SK-N-SH (cell line): ENCODE results near the gene ESPNL. TPM values are rescaled to one million over a fixed set of nuclear protein-coding genes. Genes with fewer than 3 reads are reported as not detected.

ENCODE experiments used
- CTCF ChIA-PET: fragments of 300-600, 350-600 bp; formaldehyde crosslinking; extraction: SDS; loops from one replicate; lab custom pipeline; 2021; lab: Yijun Ruan, JAX
- POLR2A ChIA-PET: fragments of 350-600 bp; sonication (Branson Sonifier 250); formaldehyde crosslinking; extraction: SDS; loops from one replicate; lab custom pipeline; 2020; ENCODE audit warnings: antibody characterized with exemption, inconsistent platforms; lab: Yijun Ruan, JAX
- DNase-seq: peaks from one replicate; pipeline ENCODE4 v3.0.0; 2012
- H2AFZ ChIP-seq: fragments of 200-600 bp; sonication (generic); 2 replicates; pipeline ENCODE4 v1.8.1; 2016; ENCODE audit warnings: antibody characterized with exemption, mild to moderate bottlenecking, low read depth
- H3F3A ChIP-seq: fragments of 200-600 bp; sonication (generic); replicated peaks from 2 replicates; pipeline ENCODE3; 2016; ENCODE audit warnings: antibody characterized with exemption, mild to moderate bottlenecking; ENCODE audit not compliant: insufficient read depth
- H3K27ac ChIP-seq, 2 experiments: fragments of 200-500 bp in 1 of 2; fragments of 200-600 bp in 1 of 2; sonication (Bioruptor generic) in 1 of 2; sonication (generic), shearing (Covaris generic) in 1 of 2; 2 replicates each; pipeline versions ENCODE4 v1.5.1 to v1.6.1; 2014 to 2016; ENCODE audit warnings: low read depth in 2 of 2, inconsistent platforms in 1 of 2, low read length in 1 of 2, mild to moderate bottlenecking in 1 of 2, mixed read lengths in 1 of 2
- H3K27me3 ChIP-seq: fragments of 200-600 bp; sonication (generic), shearing (Covaris generic); 2 replicates; pipeline ENCODE4 v1.6.1; 2016; ENCODE audit warnings: mixed run types; ENCODE audit not compliant: insufficient read depth
- H3K36me3 ChIP-seq, 2 experiments: fragments of 200-500 bp in 1 of 2; fragments of 200-600 bp in 1 of 2; sonication (Bioruptor generic) in 1 of 2; sonication (generic) in 1 of 2; replicated peaks in 1 of 2; 2 replicates each; pipeline versions ENCODE3 to v1.5.1; 2014 to 2016; ENCODE audit warnings: low read length in 1 of 2, mild to moderate bottlenecking in 1 of 2; ENCODE audit not compliant: insufficient read depth in 2 of 2, control insufficient read depth in 1 of 2
- H3K4me1 ChIP-seq, 2 experiments: fragments of 200-500 bp in 1 of 2; fragments of 200-600 bp in 1 of 2; sonication (Bioruptor generic) in 1 of 2; sonication (generic), shearing (Covaris generic) in 1 of 2; 2 replicates each; pipeline versions ENCODE4 v1.5.1 to v1.6.1; 2014 to 2016; ENCODE audit warnings: low read depth in 1 of 2, low read length in 1 of 2, mixed run types in 1 of 2; ENCODE audit not compliant: insufficient read depth in 2 of 2, control insufficient read depth in 1 of 2
- H3K4me2 ChIP-seq: fragments of 200-600 bp; sonication (generic), shearing (Covaris generic); 2 replicates; pipeline ENCODE4 v1.6.1; 2017; ENCODE audit warnings: mixed run types
- H3K4me3 ChIP-seq, 2 experiments: fragments of 200-500 bp in 1 of 2; fragments of 200-600 bp in 1 of 2; sonication (Bioruptor generic) in 1 of 2; sonication (generic), shearing (Covaris generic) in 1 of 2; 2 replicates each; pipeline versions ENCODE4 v1.5.1 to v1.8.1; 2014 to 2016; ENCODE audit warnings: low read depth in 2 of 2, inconsistent platforms in 1 of 2, low read length in 1 of 2, mild to moderate bottlenecking in 1 of 2, mixed read lengths in 1 of 2, moderate library complexity in 1 of 2
- H3K79me2 ChIP-seq: fragments of 200-600 bp; sonication (generic); 2 replicates; pipeline ENCODE4 v1.8.1; 2017; ENCODE audit warnings: mild to moderate bottlenecking; ENCODE audit not compliant: insufficient read depth
- H3K9ac ChIP-seq: fragments of 200-600 bp; sonication (generic); 2 replicates; pipeline ENCODE4 v1.6.1; 2017; ENCODE audit warnings: mixed run types
- H3K9me2 ChIP-seq: fragments of 200-600 bp; sonication (generic); 2 replicates; pipeline ENCODE4 v1.6.1; 2017; ENCODE audit warnings: mixed run types
- H3K9me3 ChIP-seq: fragments of 200-600 bp; sonication (generic); 2 replicates; pipeline ENCODE4 v1.6.1; 2017; ENCODE audit warnings: mixed run types, mild to moderate bottlenecking, moderate library complexity
- H4K20me1 ChIP-seq: fragments of 200-600 bp; sonication (generic); 2 replicates; pipeline ENCODE4 v1.6.1; 2017; ENCODE audit warnings: mild to moderate bottlenecking, mixed run types; ENCODE audit not compliant: insufficient read depth
- CHD2 ChIP-seq: fragments of 150-350 bp; IDR thresholded peaks from 2 replicates; pipeline ENCODE4 v1.6.1; 2018; ENCODE audit warnings: low read length; ENCODE audit not compliant: partially characterized antibody
- ELF1 ChIP-seq: IDR thresholded peaks from 2 replicates; pipeline ENCODE4 v1.4.0; 2012
- FOSL2 ChIP-seq: IDR thresholded peaks from 2 replicates; pipeline ENCODE4 v1.4.0; 2012; ENCODE audit warnings: low read depth, mild to moderate bottlenecking, moderate library complexity, borderline replicate concordance
- FOXJ3 ChIP-seq: sonication (generic); formaldehyde crosslinking; IDR thresholded peaks from 2 replicates; pipeline ENCODE4 v1.5.1; 2020; ENCODE audit warnings: mild to moderate bottlenecking, missing genetic modification reagents
- FOXM1 ChIP-seq: IDR thresholded peaks from 2 replicates; pipeline ENCODE4 v1.4.0; 2012; ENCODE audit warnings: low read depth, mild to moderate bottlenecking
- GABPA ChIP-seq: IDR thresholded peaks from 2 replicates; pipeline ENCODE4 v1.4.0; 2012; ENCODE audit warnings: low read depth, mild to moderate bottlenecking
- JUND ChIP-seq: IDR thresholded peaks from 2 replicates; pipeline ENCODE4 v1.4.0; 2012
- MEF2A ChIP-seq: IDR thresholded peaks from 2 replicates; pipeline ENCODE4 v1.4.0; 2012; ENCODE audit warnings: low read depth, borderline replicate concordance
- MXI1 ChIP-seq: IDR thresholded peaks from 2 replicates; pipeline ENCODE4 v1.6.1; 2012; ENCODE audit warnings: mild to moderate bottlenecking, low read depth, low read length, improper control_type of control experiment
- NRF1 ChIP-seq: IDR thresholded peaks from 2 replicates; pipeline ENCODE4 v1.6.1; 2012; ENCODE audit warnings: low read depth, mild to moderate bottlenecking, low read length
- RAD21 ChIP-seq: IDR thresholded peaks from 2 replicates; pipeline ENCODE4 v1.6.1; 2012; ENCODE audit warnings: mild to moderate bottlenecking, low read length
- RCOR1 ChIP-seq: fragments of 150-350 bp; IDR thresholded peaks from 2 replicates; pipeline ENCODE4 v1.6.1; 2017; ENCODE audit warnings: antibody characterized with exemption, low read length
- RFX5 ChIP-seq: IDR thresholded peaks from 2 replicates; pipeline ENCODE4 v1.6.1; 2012; ENCODE audit warnings: mild to moderate bottlenecking, improper control_type of control experiment, low read length
- RXRA ChIP-seq: IDR thresholded peaks from 2 replicates; pipeline ENCODE4 v1.4.0; 2012; ENCODE audit warnings: low read depth, mild to moderate bottlenecking, borderline replicate concordance
- SMC3 ChIP-seq: IDR thresholded peaks from 2 replicates; pipeline ENCODE4 v1.6.1; 2012; ENCODE audit warnings: low read depth, low read length, improper control_type of control experiment
- TAF1 ChIP-seq: IDR thresholded peaks from 2 replicates; pipeline ENCODE4 v1.6.1; 2012; ENCODE audit warnings: low read depth, mild to moderate bottlenecking, low read length, moderate library complexity, borderline replicate concordance
- YY1 ChIP-seq: IDR thresholded peaks from 2 replicates; pipeline ENCODE4 v1.4.0; 2012; ENCODE audit warnings: low read depth, mild to moderate bottlenecking
- WGBS: methylation state at CpG from one replicate; pipeline ENCODE4 v1.1.6; 2017; ENCODE audit warnings: low lambda C conversion rate; 5-methylcytosine and 5-hydroxymethylcytosine counted together
- polyA plus RNA-seq, 3 experiments: library from polyadenylated mRNA; depleted of rRNA; stranded (reverse); fragments of >200 nt; gene quantifications; 2 replicates each; pipeline ENCODE4 v1.2.3, GENCODE V29; 2012
- TF ChIP-seq, protein P1 (sequence below): IDR thresholded peaks from 2 replicates; pipeline ENCODE4 v1.6.1; 2012; ENCODE audit warnings: mild to moderate bottlenecking, low read depth, low read length, moderate library complexity
- TF ChIP-seq, protein P2 (sequence below): IDR thresholded peaks from 2 replicates; pipeline ENCODE4 v1.4.0; 2012; ENCODE audit warnings: low read depth
- TF ChIP-seq, protein P3 (sequence below): fragments of 150-350 bp; IDR thresholded peaks from 2 replicates; pipeline ENCODE4 v1.6.1; 2016; ENCODE audit warnings: mild to moderate bottlenecking, low read depth, low read length
- TF ChIP-seq, protein P4 (sequence below): IDR thresholded peaks from 2 replicates; pipeline ENCODE4; 2012
- TF ChIP-seq, protein P5 (sequence below): fragments of 150-350 bp; IDR thresholded peaks from 2 replicates; pipeline ENCODE4 v1.6.1; 2017; ENCODE audit warnings: antibody characterized with exemption, low read length, low read depth, borderline replicate concordance

Gene ESPNL
- polyA plus RNA-seq, 1 of the 3 experiments (the other 2 are of a cell fraction), result 0.05 TPM

DNA sequence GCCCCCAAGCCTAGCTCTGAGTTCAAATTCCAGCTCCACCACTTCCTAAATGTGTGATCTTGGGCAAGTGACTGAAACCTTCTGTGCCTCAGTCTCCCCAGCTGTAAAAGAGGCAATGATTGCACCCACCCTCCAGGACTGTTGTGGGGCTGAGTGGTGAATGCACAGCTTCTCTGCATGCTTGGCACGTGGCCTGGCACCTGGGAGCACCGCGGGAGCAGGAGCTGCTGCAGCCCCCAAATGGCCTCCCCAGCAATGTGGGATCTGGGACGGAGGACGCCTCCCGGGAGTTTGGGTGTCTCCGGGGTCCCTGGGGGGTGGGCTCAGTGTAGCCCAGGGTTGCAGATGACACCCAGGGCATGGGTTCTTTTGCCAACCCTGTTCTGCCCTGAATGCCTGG, 39.9 kb downstream of the ESPNL start:
- 100% methylated on average over 1 of the region's 7 CpGs for WGBS
- no peak for TF ChIP-seq NRF1
- TF ChIP-seq YY1, result no peak
- no peak for TF ChIP-seq GABPA
- TF ChIP-seq MEF2A, result no peak
- TF ChIP-seq, protein P1, sequence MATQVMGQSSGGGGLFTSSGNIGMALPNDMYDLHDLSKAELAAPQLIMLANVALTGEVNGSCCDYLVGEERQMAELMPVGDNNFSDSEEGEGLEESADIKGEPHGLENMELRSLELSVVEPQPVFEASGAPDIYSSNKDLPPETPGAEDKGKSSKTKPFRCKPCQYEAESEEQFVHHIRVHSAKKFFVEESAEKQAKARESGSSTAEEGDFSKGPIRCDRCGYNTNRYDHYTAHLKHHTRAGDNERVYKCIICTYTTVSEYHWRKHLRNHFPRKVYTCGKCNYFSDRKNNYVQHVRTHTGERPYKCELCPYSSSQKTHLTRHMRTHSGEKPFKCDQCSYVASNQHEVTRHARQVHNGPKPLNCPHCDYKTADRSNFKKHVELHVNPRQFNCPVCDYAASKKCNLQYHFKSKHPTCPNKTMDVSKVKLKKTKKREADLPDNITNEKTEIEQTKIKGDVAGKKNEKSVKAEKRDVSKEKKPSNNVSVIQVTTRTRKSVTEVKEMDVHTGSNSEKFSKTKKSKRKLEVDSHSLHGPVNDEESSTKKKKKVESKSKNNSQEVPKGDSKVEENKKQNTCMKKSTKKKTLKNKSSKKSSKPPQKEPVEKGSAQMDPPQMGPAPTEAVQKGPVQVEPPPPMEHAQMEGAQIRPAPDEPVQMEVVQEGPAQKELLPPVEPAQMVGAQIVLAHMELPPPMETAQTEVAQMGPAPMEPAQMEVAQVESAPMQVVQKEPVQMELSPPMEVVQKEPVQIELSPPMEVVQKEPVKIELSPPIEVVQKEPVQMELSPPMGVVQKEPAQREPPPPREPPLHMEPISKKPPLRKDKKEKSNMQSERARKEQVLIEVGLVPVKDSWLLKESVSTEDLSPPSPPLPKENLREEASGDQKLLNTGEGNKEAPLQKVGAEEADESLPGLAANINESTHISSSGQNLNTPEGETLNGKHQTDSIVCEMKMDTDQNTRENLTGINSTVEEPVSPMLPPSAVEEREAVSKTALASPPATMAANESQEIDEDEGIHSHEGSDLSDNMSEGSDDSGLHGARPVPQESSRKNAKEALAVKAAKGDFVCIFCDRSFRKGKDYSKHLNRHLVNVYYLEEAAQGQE, result no peak
- no peak for TF ChIP-seq FOXM1
- TF ChIP-seq ELF1, result no peak
- TF ChIP-seq SMC3, result no peak
- no peak for TF ChIP-seq JUND
- no peak for TF ChIP-seq RXRA
- TF ChIP-seq, protein P2, sequence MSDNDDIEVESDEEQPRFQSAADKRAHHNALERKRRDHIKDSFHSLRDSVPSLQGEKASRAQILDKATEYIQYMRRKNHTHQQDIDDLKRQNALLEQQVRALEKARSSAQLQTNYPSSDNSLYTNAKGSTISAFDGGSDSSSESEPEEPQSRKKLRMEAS, result no peak
- Histone ChIP-seq H2AFZ (no peak overlapping the region), H3K36me3 (no peaks in the 10 kb centered on the region), H3K27me3 (no peaks in the 10 kb centered on the region), H3K4me2 (no peak overlapping the region), H3F3A (no peaks in the 10 kb centered on the region), H3K4me1 (peaks cover 5 to 10% of the 10 kb centered on the region in 2 experiments; a peak in 3 of 4 replicates), H3K27ac (no peak overlapping the region), H4K20me1 (no peaks in the 10 kb centered on the region), H3K9me2 (no peaks in the 10 kb centered on the region), H3K4me3 (no peak overlapping the region), H3K9ac (no peak overlapping the region), H3K79me2 (no peaks in the 10 kb centered on the region), H3K9me3 (no peaks in the 10 kb centered on the region)
- CTCF ChIA-PET, result interaction anchor here (1.4 kb wide), 1 partner anchor 25 kb away, joined by 3 read pairs; no protein-coding TSS in a partner anchor
- POLR2A ChIA-PET, result no interaction called here
- DNase-seq, result no peak

DNA sequence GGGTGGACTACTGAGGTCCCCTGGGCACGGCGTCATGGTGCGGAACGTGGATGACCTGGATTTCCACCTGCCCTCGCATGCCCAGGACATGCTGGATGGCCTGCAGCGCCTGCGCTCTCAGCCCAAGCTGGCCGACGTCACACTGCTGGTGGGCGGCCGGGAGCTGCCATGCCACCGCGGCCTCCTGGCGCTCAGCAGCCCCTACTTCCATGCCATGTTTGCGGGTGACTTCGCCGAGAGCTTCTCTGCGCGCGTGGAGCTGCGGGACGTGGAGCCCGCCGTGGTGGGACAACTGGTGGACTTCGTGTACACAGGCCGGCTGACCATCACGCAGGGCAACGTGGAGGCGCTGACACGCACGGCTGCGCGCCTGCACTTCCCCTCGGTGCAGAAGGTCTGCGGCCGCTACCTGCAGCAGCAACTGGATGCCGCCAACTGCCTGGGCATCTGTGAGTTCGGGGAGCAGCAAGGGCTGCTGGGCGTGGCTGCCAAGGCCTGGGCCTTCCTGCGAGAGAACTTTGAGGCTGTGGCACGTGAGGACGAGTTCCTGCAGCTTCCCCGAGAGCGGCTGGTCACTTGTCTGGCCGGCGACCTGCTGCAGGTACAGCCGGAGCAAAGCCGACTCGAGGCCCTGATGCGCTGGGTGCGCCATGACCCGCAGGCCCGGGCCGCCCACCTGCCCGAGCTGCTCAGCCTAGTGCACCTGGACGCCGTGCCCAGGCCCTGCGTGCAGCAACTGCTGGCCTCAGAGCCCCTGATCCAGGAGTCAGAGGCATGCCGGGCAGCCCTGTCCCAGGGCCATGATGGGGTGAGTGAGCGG, 40.8 kb downstream of the ESPNL start:
- no peaks in the 10 kb centered on the region for H3K79me2 ChIP-seq
- no peaks in the 10 kb centered on the region for H3K27me3 ChIP-seq
- H3K4me2 ChIP-seq, result no peak overlapping the region
- no peak overlapping the region for H3K4me3 ChIP-seq
- H3F3A ChIP-seq, result no peaks in the 10 kb centered on the region
- no peaks in the 10 kb centered on the region for H3K9me3 ChIP-seq
- H3K4me1 ChIP-seq, result peaks cover 5 to 10% of the 10 kb centered on the region in 2 experiments; a peak in 3 of 4 replicates
- H3K9ac ChIP-seq, result no peak overlapping the region
- no peak for DNase-seq
- 95% methylated on average over 16 of the region's 60 CpGs for WGBS
- H2AFZ ChIP-seq, result no peak overlapping the region
- no peaks in the 10 kb centered on the region for H4K20me1 ChIP-seq
- POLR2A ChIA-PET, result no interaction called here
- no peaks in the 10 kb centered on the region for H3K9me2 ChIP-seq
- H3K27ac ChIP-seq, result no peak overlapping the region
- no peaks in the 10 kb centered on the region for H3K36me3 ChIP-seq
- CTCF ChIA-PET, result interaction anchor here (1.2 kb wide), 1 partner anchor 109 kb away, joined by 3 read pairs; no protein-coding TSS in a partner anchor
- TF ChIP-seq CHD2 (no peak), RFX5 (no peak), FOSL2 (no peak), RAD21 (no peak), RCOR1 (no peak), MEF2A (no peak), FOXJ3 (CRISPR knock-in tag) (no peak), RXRA (no peak), MXI1 (no peak), TAF1 (no peak)
- TF ChIP-seq, protein P3, sequence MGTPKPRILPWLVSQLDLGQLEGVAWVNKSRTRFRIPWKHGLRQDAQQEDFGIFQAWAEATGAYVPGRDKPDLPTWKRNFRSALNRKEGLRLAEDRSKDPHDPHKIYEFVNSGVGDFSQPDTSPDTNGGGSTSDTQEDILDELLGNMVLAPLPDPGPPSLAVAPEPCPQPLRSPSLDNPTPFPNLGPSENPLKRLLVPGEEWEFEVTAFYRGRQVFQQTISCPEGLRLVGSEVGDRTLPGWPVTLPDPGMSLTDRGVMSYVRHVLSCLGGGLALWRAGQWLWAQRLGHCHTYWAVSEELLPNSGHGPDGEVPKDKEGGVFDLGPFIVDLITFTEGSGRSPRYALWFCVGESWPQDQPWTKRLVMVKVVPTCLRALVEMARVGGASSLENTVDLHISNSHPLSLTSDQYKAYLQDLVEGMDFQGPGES, result no peak
- TF ChIP-seq, protein P4, sequence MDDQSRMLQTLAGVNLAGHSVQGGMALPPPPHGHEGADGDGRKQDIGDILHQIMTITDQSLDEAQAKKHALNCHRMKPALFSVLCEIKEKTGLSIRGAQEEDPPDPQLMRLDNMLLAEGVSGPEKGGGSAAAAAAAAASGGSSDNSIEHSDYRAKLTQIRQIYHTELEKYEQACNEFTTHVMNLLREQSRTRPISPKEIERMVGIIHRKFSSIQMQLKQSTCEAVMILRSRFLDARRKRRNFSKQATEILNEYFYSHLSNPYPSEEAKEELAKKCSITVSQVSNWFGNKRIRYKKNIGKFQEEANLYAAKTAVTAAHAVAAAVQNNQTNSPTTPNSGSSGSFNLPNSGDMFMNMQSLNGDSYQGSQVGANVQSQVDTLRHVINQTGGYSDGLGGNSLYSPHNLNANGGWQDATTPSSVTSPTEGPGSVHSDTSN, result no peak
- TF ChIP-seq, protein P5, sequence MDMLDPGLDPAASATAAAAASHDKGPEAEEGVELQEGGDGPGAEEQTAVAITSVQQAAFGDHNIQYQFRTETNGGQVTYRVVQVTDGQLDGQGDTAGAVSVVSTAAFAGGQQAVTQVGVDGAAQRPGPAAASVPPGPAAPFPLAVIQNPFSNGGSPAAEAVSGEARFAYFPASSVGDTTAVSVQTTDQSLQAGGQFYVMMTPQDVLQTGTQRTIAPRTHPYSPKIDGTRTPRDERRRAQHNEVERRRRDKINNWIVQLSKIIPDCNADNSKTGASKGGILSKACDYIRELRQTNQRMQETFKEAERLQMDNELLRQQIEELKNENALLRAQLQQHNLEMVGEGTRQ, result no peak
